CD4-positive, alpha-beta T cell (primary cell): ENCODE results near the gene TTC21B. TPM values are rescaled to one million over a fixed set of nuclear protein-coding genes. Genes with fewer than 3 reads are reported as not detected.

Experiments used
- ATAC-seq: fragments of 200-7000 bp; cut with Tn5 transposase; one replicate; pipeline ENCODE4 v1.10.0; 2022; ENCODE audit warnings: mild to moderate bottlenecking; ENCODE audit not compliant: poor library complexity
- CTCF ChIA-PET: fragments of 350-600 bp; sonication (Branson Sonifier 250); formaldehyde crosslinking; loops from one replicate; lab custom pipeline; 2021; ENCODE audit warnings: antibody characterized with exemption, inconsistent platforms; lab: Charles Lee
- POLR2A ChIA-PET: fragments of 350-600 bp; sonication (Branson Sonifier 250); formaldehyde crosslinking; loops from one replicate; lab custom pipeline; 2021; ENCODE audit warnings: antibody characterized with exemption, inconsistent platforms; lab: Charles Lee
- DNase-seq, 14 experiments: peaks; one replicate each; pipeline ENCODE4 v3.0.0-alpha.2; 2013 to 2020; ENCODE audit warnings: mixed read lengths in 2 of 14
- H3K27ac ChIP-seq, 2 donors: one replicate each; pipeline versions ENCODE4 v1.5.1 to v1.7.0; 2013; ENCODE audit warnings: low read length in 2 of 2, low read depth in 1 of 2, mild to moderate bottlenecking in 1 of 2
- H3K27me3 ChIP-seq, 2 experiments: 1 replicate in 1 of 2; 2 replicates in 1 of 2; pipeline versions ENCODE4 v1.6.1 to v1.7.0; 2013; ENCODE audit warnings: low read length in 2 of 2, control low read depth in 1 of 2, mild to moderate bottlenecking in 1 of 2, moderate library complexity in 1 of 2; ENCODE audit not compliant: insufficient read depth in 2 of 2, control insufficient read depth in 1 of 2
- H3K36me3 ChIP-seq: one replicate; pipeline ENCODE4 v1.6.1; 2013; ENCODE audit warnings: low read length, control low read depth; ENCODE audit not compliant: insufficient read depth
- H3K4me1 ChIP-seq: one replicate; pipeline ENCODE4 v1.6.1; 2013; ENCODE audit warnings: low read length, control low read depth; ENCODE audit not compliant: insufficient read depth
- H3K4me3 ChIP-seq: one replicate; pipeline ENCODE4 v1.5.1; 2013; ENCODE audit warnings: mild to moderate bottlenecking, low read length, moderate library complexity
- H3K9me3 ChIP-seq, 2 experiments: 1 replicate in 1 of 2; 2 replicates in 1 of 2; pipeline versions ENCODE4 v1.6.1 to v1.7.0; 2013; ENCODE audit warnings: low read length in 2 of 2, mild to moderate bottlenecking in 2 of 2, control low read depth in 1 of 2, moderate library complexity in 1 of 2; ENCODE audit not compliant: control insufficient read depth in 1 of 2, insufficient read depth in 1 of 2
- H3K27ac Mint-ChIP-seq: one replicate; pipeline ENCODE4 v1.8.0; 2020; ENCODE audit warnings: mixed read lengths
- H3K27me3 Mint-ChIP-seq: one replicate; pipeline ENCODE4 v1.8.0; 2021; ENCODE audit warnings: mixed read lengths
- H3K36me3 Mint-ChIP-seq: one replicate; pipeline ENCODE4 v1.8.0; 2021; ENCODE audit warnings: low read depth, mixed read lengths
- H3K4me1 Mint-ChIP-seq: one replicate; pipeline ENCODE4 v1.8.0; 2021; ENCODE audit warnings: low read depth, mixed read lengths
- H3K4me3 Mint-ChIP-seq: one replicate; pipeline ENCODE4 v1.8.0; 2020; ENCODE audit warnings: mild to moderate bottlenecking, mixed read lengths
- H3K9me3 Mint-ChIP-seq: one replicate; pipeline ENCODE4 v1.8.0; 2020; ENCODE audit warnings: mixed read lengths
- intact Hi-C, 2 experiments: fragments of 100-400 bp; cut with DNase I in 1 of 2; cut with micrococcal nuclease in 1 of 2; formaldehyde crosslinking; loops; one replicate each; pipeline versions ENCODE4 v1.15.1 to v1.9.0; 2023 to 2025; cut with DNase I, micrococcal nuclease
- total RNA-seq, 174 experiments: library from RNA in 2 of 174; stranded (reverse) in 2 of 174; gene quantifications; one replicate each; pipeline ENCODE4 v1.2.3 and lab custom pipeline; 2021 to 2026
- TF ChIP-seq, protein P1 (sequence below): fragments of 200-600 bp; IDR thresholded peaks from one replicate; pipeline ENCODE4 v1.8.0; 2022; ENCODE audit warnings: antibody characterized with exemption, mild to moderate bottlenecking

The TTC21B gene
- total RNA-seq, 2 experiments from 2014 or later: 22.9 to 25.4 TPM

DNA sequence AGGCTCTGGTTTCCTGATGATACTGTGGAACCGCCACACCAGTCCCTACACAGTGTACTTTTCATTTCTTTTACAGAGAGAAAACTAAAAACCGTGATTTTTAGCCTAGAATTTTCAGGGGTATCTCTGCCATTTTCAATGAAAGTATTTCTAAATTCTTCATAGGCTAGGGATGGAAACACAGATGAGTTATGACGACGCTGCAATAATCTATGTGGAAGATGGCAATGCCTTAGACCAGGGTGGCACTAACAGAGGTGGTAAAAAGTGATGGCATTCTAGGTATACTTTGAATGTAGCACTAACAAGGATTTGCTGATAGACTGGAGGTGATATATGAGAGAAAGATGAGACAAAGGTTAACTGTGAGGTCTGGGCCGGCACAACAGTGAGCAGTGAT lies 56.5 kb downstream of the TTC21B start:
- Histone ChIP-seq H3K4me3 (no peak overlapping the region), H3K27ac (no peak overlapping the region), H3K9me3 (no peaks in the 10 kb centered on the region), H3K4me1 (no peaks in the 10 kb centered on the region), H3K27me3 (no peaks in the 10 kb centered on the region), H3K36me3 (peaks cover 55% of the 10 kb centered on the region)
- Mint-ChIP-seq H3K27ac (no peak overlapping the region), H3K27me3 (no peaks in the 10 kb centered on the region), H3K4me1 (no peaks in the 10 kb centered on the region), H3K4me3 (no peak overlapping the region), H3K9me3 (no peaks in the 10 kb centered on the region), H3K36me3 (peaks cover 73% of the 10 kb centered on the region)
- DNase-seq (no peak), ATAC-seq (no peak)
- ChIA-PET POLR2A (no interaction called here), CTCF (interaction anchor here (1.1 kb wide), 1 partner anchor 9 kb away, joined by 3 read pairs; no protein-coding TSS in a partner anchor)
- TF ChIP-seq, protein P1, sequence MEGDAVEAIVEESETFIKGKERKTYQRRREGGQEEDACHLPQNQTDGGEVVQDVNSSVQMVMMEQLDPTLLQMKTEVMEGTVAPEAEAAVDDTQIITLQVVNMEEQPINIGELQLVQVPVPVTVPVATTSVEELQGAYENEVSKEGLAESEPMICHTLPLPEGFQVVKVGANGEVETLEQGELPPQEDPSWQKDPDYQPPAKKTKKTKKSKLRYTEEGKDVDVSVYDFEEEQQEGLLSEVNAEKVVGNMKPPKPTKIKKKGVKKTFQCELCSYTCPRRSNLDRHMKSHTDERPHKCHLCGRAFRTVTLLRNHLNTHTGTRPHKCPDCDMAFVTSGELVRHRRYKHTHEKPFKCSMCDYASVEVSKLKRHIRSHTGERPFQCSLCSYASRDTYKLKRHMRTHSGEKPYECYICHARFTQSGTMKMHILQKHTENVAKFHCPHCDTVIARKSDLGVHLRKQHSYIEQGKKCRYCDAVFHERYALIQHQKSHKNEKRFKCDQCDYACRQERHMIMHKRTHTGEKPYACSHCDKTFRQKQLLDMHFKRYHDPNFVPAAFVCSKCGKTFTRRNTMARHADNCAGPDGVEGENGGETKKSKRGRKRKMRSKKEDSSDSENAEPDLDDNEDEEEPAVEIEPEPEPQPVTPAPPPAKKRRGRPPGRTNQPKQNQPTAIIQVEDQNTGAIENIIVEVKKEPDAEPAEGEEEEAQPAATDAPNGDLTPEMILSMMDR: no peak
- intact Hi-C loops: no loop called here

GRCh38 chr2:165895974-165896373 lies 57.6 kb downstream of the TTC21B start:
- Mint-ChIP-seq H3K4me3 (no peak overlapping the region), H3K27me3 (no peaks in the 10 kb centered on the region), H3K36me3 (peaks cover 68% of the 10 kb centered on the region), H3K27ac (no peak overlapping the region), H3K4me1 (no peaks in the 10 kb centered on the region), H3K9me3 (no peaks in the 10 kb centered on the region)
- DNase-seq (no peak), ATAC-seq (no peak)
- peaks cover 60% of the 10 kb centered on the region for H3K36me3 ChIP-seq
- no peaks in the 10 kb centered on the region for H3K27me3 ChIP-seq
- POLR2A ChIA-PET: no interaction called here
- H3K4me1 ChIP-seq: no peaks in the 10 kb centered on the region
- no peak overlapping the region for H3K4me3 ChIP-seq
- CTCF ChIA-PET: no interaction called here
- intact Hi-C loops: no loop called here
- TF ChIP-seq, protein P1: no peak
- no peaks in the 10 kb centered on the region for H3K9me3 ChIP-seq
- H3K27ac ChIP-seq: no peak overlapping the region

DNA sequence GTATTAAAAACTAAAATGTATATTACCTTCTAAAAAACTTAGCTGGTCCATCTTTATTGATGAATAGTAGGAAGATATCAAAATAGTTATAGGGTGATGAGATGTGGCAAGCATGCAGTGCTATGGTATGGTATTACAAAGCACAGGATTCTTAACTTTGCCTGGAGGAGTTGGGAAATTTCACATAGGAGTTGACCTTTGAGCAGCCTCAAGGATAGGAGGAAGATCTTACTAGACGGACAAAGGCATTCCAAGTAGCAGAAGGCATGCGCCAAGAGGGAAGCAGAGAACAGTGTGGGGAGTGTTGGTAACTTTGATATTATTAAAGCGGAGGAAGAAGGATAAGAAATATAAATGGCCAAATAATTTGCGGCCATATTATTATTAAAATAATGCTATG lies 60.0 kb downstream of the TTC21B start:
- Histone ChIP-seq H3K9me3 (no peaks in the 10 kb centered on the region), H3K4me1 (no peaks in the 10 kb centered on the region), H3K36me3 (peaks cover 63% of the 10 kb centered on the region), H3K27ac (no peak overlapping the region), H3K27me3 (no peaks in the 10 kb centered on the region), H3K4me3 (no peak overlapping the region)
- no peaks in the 10 kb centered on the region for H3K9me3 Mint-ChIP-seq
- no peak for DNase-seq
- no peaks in the 10 kb centered on the region for H3K27me3 Mint-ChIP-seq
- H3K27ac Mint-ChIP-seq: no peak overlapping the region
- POLR2A ChIA-PET: interaction anchor here (1.0 kb wide), 1 partner anchor 16 kb away, joined by 3 read pairs; no protein-coding TSS in a partner anchor
- H3K36me3 Mint-ChIP-seq: peaks cover 70% of the 10 kb centered on the region
- intact Hi-C loops: no loop called here
- CTCF ChIA-PET: no interaction called here
- no peak for ATAC-seq
- H3K4me1 Mint-ChIP-seq: no peaks in the 10 kb centered on the region
- no peak overlapping the region for H3K4me3 Mint-ChIP-seq
- TF ChIP-seq, protein P1: no peak
